ENCODE measurements around the gene APAF1.
"Not testable (repeated sequence)": the region's sequence is repeated elsewhere in the genome, so short reads cannot be mapped to it uniquely, and the experiment has no call there.

The APAF1 gene

DNA sequence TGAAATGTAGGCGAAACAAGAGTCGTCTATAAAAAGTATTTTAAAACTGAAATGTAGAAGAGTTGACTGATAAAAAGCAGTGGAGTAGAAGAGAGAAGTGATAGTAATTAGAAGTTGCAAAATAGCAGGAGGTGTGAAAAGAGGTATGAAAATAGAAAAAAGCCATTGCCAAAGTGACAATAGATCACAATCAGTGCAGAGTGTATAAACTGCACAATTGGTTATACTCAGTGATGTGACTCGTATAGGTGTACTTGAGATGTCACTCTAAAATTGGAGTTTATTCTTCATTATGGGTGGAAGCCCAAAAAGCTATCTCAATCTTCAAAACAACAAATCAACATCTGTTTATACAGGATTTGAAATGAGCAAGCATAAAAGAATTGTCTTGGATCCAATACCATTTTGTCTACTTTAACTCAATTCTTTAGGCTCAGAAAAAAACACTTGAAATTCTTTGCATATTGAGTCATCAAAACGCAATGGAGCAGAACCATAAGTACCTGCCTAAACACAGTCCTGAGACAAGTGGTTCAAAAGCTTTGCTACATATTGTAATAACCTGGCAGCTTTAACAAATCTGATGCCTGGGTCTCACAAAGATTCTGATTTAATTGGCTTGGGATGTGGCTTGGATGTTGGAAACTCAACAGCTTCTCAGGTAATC is 9.3 kb upstream of the APAF1 start:
- TF ChIP-seq, protein P1, sequence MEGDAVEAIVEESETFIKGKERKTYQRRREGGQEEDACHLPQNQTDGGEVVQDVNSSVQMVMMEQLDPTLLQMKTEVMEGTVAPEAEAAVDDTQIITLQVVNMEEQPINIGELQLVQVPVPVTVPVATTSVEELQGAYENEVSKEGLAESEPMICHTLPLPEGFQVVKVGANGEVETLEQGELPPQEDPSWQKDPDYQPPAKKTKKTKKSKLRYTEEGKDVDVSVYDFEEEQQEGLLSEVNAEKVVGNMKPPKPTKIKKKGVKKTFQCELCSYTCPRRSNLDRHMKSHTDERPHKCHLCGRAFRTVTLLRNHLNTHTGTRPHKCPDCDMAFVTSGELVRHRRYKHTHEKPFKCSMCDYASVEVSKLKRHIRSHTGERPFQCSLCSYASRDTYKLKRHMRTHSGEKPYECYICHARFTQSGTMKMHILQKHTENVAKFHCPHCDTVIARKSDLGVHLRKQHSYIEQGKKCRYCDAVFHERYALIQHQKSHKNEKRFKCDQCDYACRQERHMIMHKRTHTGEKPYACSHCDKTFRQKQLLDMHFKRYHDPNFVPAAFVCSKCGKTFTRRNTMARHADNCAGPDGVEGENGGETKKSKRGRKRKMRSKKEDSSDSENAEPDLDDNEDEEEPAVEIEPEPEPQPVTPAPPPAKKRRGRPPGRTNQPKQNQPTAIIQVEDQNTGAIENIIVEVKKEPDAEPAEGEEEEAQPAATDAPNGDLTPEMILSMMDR (IDR thresholded peaks at IDR 0.05; ENCODE audit: low read depth, low read length, missing control alignments): no peak
- DNase-seq (ENCODE audit: extremely low read depth, low read depth): peak; percentile 37
- H3K4me3 ChIP-seq (replicated peaks; ENCODE audit: low read depth, low read length): no peak overlapping the region

DNA sequence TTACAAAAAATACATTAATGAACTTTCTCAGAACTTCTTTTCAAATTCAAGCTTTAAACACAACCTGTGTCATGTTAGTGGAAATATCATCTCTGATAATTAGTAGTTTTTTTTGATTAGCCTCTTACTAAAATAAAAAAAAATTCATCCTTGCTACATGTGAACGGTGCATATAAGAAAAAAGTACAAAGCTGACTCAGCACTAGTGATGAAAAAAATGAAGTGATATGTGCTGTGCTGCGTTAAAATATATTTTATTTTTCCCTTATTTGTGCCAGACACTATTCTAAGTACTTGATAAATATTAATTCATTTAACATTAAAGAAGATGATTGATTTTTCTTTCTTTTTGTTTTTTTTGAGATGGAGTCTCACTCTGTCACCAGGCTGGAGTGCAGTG is 8.0 kb upstream of the APAF1 start:
- TF ChIP-seq, protein P1 (IDR thresholded peaks at IDR 0.05; ENCODE audit: low read depth, low read length, missing control alignments): no peak
- no peak for DNase-seq (ENCODE audit: extremely low read depth, low read depth)
- no peak overlapping the region for H3K4me3 ChIP-seq (replicated peaks; ENCODE audit: low read depth, low read length)

DNA sequence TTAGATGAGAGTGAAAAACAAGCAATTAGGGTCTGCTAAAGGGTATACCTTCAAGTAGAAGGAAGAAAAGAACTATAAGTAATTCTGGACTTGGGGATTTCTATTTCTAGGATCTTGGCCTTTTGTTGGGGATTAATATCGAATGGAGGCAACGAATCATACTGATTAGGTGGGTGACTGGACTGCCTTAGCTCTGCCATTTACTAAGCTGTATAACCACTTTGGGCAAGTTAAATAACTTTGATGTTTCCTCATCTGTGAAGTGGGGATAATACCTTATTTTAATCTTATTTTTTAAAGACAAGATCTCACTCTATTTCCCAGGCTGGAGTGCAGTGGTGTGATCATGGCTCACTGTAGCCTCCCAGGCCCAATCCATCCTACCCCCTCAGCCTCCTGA is 7.1 kb upstream of the APAF1 start:
- no peak overlapping the region for H3K4me3 ChIP-seq (replicated peaks; ENCODE audit: low read depth, low read length)
- no peak for DNase-seq (ENCODE audit: extremely low read depth, low read depth)
- TF ChIP-seq, protein P1 (IDR thresholded peaks at IDR 0.05; ENCODE audit: low read depth, low read length, missing control alignments): no peak

DNA sequence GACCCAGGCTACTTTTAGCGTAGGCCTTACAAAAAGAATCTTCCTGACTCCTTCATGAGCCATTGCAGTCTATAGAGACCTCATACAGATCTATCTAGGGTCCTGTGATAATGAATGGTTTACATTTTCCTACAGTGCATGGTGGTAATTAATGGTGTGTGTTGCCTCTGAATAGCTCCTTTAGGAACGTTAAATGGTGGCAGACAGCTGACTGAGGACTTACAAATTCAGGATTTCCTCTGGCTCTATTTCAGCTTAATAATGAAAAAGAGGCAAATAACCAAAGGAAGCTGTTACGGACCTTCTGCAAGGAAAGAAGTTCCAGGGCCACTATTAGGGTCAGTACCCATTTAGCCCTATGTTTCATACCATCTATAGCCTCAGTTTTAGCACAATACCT is 5.6 kb upstream of the APAF1 start:
- H3K4me3 ChIP-seq (replicated peaks; ENCODE audit: low read depth, low read length): no peak overlapping the region
- TF ChIP-seq, protein P1 (IDR thresholded peaks at IDR 0.05; ENCODE audit: low read depth, low read length, missing control alignments): no peak
- DNase-seq (ENCODE audit: extremely low read depth, low read depth): no peak

DNA sequence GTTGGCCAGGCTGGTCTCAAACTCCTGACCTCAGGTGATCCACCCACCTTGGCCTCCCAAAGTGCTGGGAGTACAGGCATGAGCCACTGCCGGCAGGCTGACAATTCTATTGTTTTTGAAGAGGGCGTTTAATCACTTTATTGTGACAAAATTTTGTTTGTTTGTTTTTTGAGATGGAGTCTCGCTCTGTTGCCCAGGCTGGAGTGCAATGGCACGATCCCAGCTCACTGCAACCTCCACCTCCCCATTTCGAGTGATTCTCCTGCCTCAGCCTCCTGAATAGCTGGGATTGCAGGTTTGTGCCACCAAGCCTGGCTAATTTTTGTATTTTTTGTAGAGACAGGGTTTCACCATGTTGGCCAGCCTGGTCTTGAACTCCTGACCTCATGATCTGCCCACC is 2.3 kb upstream of the APAF1 start:
- peak overlapping the region; percentile 94 for H3K4me3 ChIP-seq (replicated peaks; ENCODE audit: low read depth, low read length)
- not testable (repeated sequence) for DNase-seq (ENCODE audit: extremely low read depth, low read depth)

DNA sequence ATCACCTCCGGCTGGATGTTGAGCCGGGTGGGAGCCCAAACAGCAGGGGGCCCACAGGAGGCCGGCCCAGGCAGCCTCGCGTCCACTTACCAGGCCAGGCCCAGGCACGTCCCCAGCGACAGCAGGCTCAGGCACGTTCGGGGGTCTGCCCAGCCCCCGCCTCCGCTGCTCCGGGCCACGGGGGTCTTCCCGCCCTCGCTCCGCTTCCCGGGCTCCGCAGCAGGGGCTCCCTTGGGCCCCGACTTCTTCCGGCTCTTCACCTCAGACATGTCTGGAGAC is 718 bp upstream of the APAF1 start:
- no peak for DNase-seq (ENCODE audit: extremely low read depth, low read depth)
- H3K4me3 ChIP-seq (replicated peaks; ENCODE audit: low read depth, low read length): peak overlapping the region; percentile 94
- TF ChIP-seq, protein P1 (IDR thresholded peaks at IDR 0.05; ENCODE audit: low read depth, low read length, missing control alignments): no peak

DNA sequence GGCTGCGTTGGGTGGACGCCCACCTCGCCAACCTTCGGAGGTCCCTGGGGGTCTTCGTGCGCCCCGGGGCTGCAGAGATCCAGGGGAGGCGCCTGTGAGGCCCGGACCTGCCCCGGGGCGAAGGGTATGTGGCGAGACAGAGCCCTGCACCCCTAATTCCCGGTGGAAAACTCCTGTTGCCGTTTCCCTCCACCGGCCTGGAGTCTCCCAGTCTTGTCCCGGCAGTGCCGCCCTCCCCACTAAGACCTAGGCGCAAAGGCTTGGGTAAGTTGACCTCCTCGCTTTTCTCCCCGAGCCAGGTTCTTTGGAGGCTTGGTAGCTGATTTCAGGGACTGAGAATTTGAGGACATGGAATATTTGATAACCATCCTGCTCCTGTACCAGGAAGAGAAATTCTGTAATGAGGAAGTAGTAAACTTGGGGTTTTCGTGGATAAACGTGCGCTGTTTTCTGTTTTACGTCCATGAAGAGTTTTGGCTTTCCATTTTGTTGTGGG is 530 bp downstream of the APAF1 start:
- TF ChIP-seq, protein P1 (IDR thresholded peaks at IDR 0.05; ENCODE audit: low read depth, low read length, missing control alignments): no peak
- no peak for DNase-seq (ENCODE audit: extremely low read depth, low read depth)
- peak overlapping the region; percentile 94 for H3K4me3 ChIP-seq (replicated peaks; ENCODE audit: low read depth, low read length)

All from HFF-Myc (cell line).